CD14-positive monocyte (primary cell): Measurements from ENCODE around the gene GPC6. TPM values are rescaled to one million over a fixed set of nuclear protein-coding genes. Genes with fewer than 3 reads are reported as not detected.

ENCODE experiments used
- DNase-seq, 3 donors: peaks; one replicate each; pipeline ENCODE4 v3.0.0-alpha.2; 2011 to 2022
- H2AFZ ChIP-seq: 2 replicates; pipeline ENCODE4 v1.6.0; 2012; ENCODE audit warnings: mild to moderate bottlenecking, low read depth, low read length, inconsistent platforms; ENCODE audit not compliant: insufficient read depth, poor library complexity, severe bottlenecking
- H3K27ac ChIP-seq, 2 donors: 1 replicate in 1 of 2; 2 replicates in 1 of 2; pipeline ENCODE4 v1.5.1; 2012 to 2013; ENCODE audit warnings: low read length in 2 of 2, control low read depth in 1 of 2, inconsistent platforms in 1 of 2, low read depth in 1 of 2, mild to moderate bottlenecking in 1 of 2
- H3K27me3 ChIP-seq, 2 donors: one replicate each; pipeline versions ENCODE4 v1.6.0 to v1.6.1; 2011 to 2013; ENCODE audit warnings: low read length in 2 of 2; ENCODE audit not compliant: control insufficient read depth in 2 of 2, insufficient read depth in 2 of 2
- H3K36me3 ChIP-seq, 2 donors: replicated peaks in 1 of 2; 1 replicate in 1 of 2; 2 replicates in 1 of 2; pipeline versions ENCODE4 v1.5.1 to v1.6.1; 2012 to 2013; ENCODE audit warnings: low read length in 2 of 2, control low read depth in 1 of 2, inconsistent platforms in 1 of 2, mild to moderate bottlenecking in 1 of 2; ENCODE audit not compliant: insufficient read depth in 2 of 2, control insufficient read depth in 1 of 2
- H3K4me1 ChIP-seq, 2 donors: 1 replicate in 1 of 2; 2 replicates in 1 of 2; pipeline versions ENCODE4 v1.5.1 to v1.6.1; 2012 to 2013; ENCODE audit warnings: low read length in 2 of 2, control low read depth in 1 of 2, inconsistent platforms in 1 of 2, mild to moderate bottlenecking in 1 of 2, moderate library complexity in 1 of 2; ENCODE audit not compliant: insufficient read depth in 2 of 2, control insufficient read depth in 1 of 2
- H3K4me2 ChIP-seq: replicated peaks from 2 replicates; pipeline ENCODE3; 2012; ENCODE audit warnings: low read length, moderate library complexity, mild to moderate bottlenecking; ENCODE audit not compliant: poor library complexity, severe bottlenecking; ENCODE audit errors: extremely low read depth
- H3K4me3 ChIP-seq, 3 experiments: fragments of 200-600 bp in 1 of 3; sonication (generic) in 1 of 3; replicated peaks in 1 of 3; 1 replicate in 2 of 3; 2 replicates in 1 of 3; pipeline ENCODE4 v1.5.1; 2011 to 2013; ENCODE audit warnings: low read length in 3 of 3, mild to moderate bottlenecking in 3 of 3, control low read depth in 2 of 3, low read depth in 2 of 3, inconsistent platforms in 1 of 3, moderate library complexity in 1 of 3
- H3K79me2 ChIP-seq: 2 replicates; pipeline ENCODE4 v1.6.0; 2012; ENCODE audit warnings: mild to moderate bottlenecking, control low read depth, inconsistent platforms, low read length, moderate library complexity; ENCODE audit not compliant: insufficient read depth
- H3K9ac ChIP-seq: 2 replicates; pipeline ENCODE4 v1.6.0; 2017; ENCODE audit warnings: low read length, mild to moderate bottlenecking; ENCODE audit not compliant: insufficient read depth, poor library complexity, severe bottlenecking
- H3K9me3 ChIP-seq, 2 donors: replicated peaks in 1 of 2; 1 replicate in 1 of 2; 2 replicates in 1 of 2; pipeline versions ENCODE4 v1.5.1 to v1.6.1; 2012 to 2013; ENCODE audit warnings: low read length in 2 of 2, control low read depth in 1 of 2; ENCODE audit not compliant: control insufficient read depth in 1 of 2, insufficient read depth in 1 of 2
- H4K20me1 ChIP-seq: 2 replicates; pipeline ENCODE4 v1.6.0; 2012; ENCODE audit warnings: mild to moderate bottlenecking, low read length, control low read depth, moderate library complexity; ENCODE audit not compliant: insufficient read depth
- H3K27ac Mint-ChIP-seq, 7 donors: one replicate each; pipeline ENCODE4 v1.8.0; 2020; ENCODE audit warnings: mild to moderate bottlenecking in 7 of 7, mixed read lengths in 7 of 7, moderate library complexity in 6 of 7, inconsistent platforms in 2 of 7
- H3K27me3 Mint-ChIP-seq, 3 donors: one replicate each; pipeline ENCODE4 v1.8.0; 2021 to 2022; ENCODE audit warnings: low read depth in 3 of 3, mild to moderate bottlenecking in 3 of 3, mixed read lengths in 3 of 3, moderate library complexity in 3 of 3, inconsistent platforms in 1 of 3
- H3K36me3 Mint-ChIP-seq, 2 donors: one replicate each; pipeline ENCODE4 v1.8.0; 2020; ENCODE audit warnings: mixed read lengths in 2 of 2, inconsistent platforms in 1 of 2, mild to moderate bottlenecking in 1 of 2
- H3K4me1 Mint-ChIP-seq: one replicate; pipeline ENCODE4 v1.8.0; 2020; ENCODE audit warnings: mild to moderate bottlenecking, mixed read lengths
- H3K4me3 Mint-ChIP-seq, 2 donors: one replicate each; pipeline ENCODE4 v1.8.0; 2020; ENCODE audit warnings: mild to moderate bottlenecking in 2 of 2, mixed read lengths in 2 of 2, moderate library complexity in 1 of 2
- H3K9me3 Mint-ChIP-seq, 7 donors: one replicate each; pipeline ENCODE4 v1.8.0; 2020 to 2022; ENCODE audit warnings: mixed read lengths in 7 of 7, mild to moderate bottlenecking in 6 of 7, moderate library complexity in 6 of 7, inconsistent platforms in 2 of 7
- CTCF ChIP-seq: fragments of 200-600 bp; IDR thresholded peaks from one replicate; pipeline ENCODE4 v1.8.0; 2022; ENCODE audit warnings: antibody characterized with exemption, mild to moderate bottlenecking
- WGBS: methylation state at CpG from one replicate; pipeline ENCODE4 v1.1.5; 2013; ENCODE audit warnings: missing lambda C conversion rate; ENCODE audit not compliant: insufficient coverage; 5-methylcytosine and 5-hydroxymethylcytosine counted together
- intact Hi-C, 2 donors: fragments of 100-400 bp; cut with micrococcal nuclease; formaldehyde crosslinking; loops; one replicate each; pipeline versions ENCODE4 v1.15.0 to v1.15.1; 2023
- polyA plus RNA-seq, 3 donors: library from polyadenylated mRNA; depleted of rRNA in 1 of 3; unstranded in 2 of 3; stranded (reverse) in 1 of 3; fragments of 300-500 nt in 2 of 3; fragments of >200 nt in 1 of 3; fragmentation: Illumina TruSeq in 2 of 3; gene quantifications; 1 replicate in 2 of 3; 2 replicates in 1 of 3; pipeline ENCODE4 v1.2.3, GENCODE V29; 2012 to 2021

GPC6 gene
- polyA plus RNA-seq, 3 donors = not detected

GRCh38 chr13:94154367-94154766, 927.8 kb downstream of the GPC6 start:
- WGBS = no CpG with 5 or more reads among the region's 2 CpGs
- H3K4me3 ChIP-seq = no peak overlapping the region
- H3K36me3 Mint-ChIP-seq = no peaks in the 10 kb centered on the region
- no peak overlapping the region for H3K4me2 ChIP-seq
- H3K4me3 Mint-ChIP-seq = no peak overlapping the region
- H3K9me3 Mint-ChIP-seq = peaks cover 0 to 10% (median 5%) of the 10 kb centered on the region in 7 donors
- no peak overlapping the region for H3K27ac ChIP-seq
- H3K27me3 ChIP-seq = no peaks in the 10 kb centered on the region
- intact Hi-C loops = no loop called here
- H3K9me3 ChIP-seq = peaks cover 0 to 1% of the 10 kb centered on the region in 2 donors
- H3K27me3 Mint-ChIP-seq = no peaks in the 10 kb centered on the region
- no peaks in the 10 kb centered on the region for H4K20me1 ChIP-seq
- peaks cover 3% of the 10 kb centered on the region for H3K4me1 Mint-ChIP-seq
- H3K79me2 ChIP-seq = no peaks in the 10 kb centered on the region
- H3K27ac Mint-ChIP-seq = no peak overlapping the region
- no peaks in the 10 kb centered on the region for H3K4me1 ChIP-seq
- no peak for DNase-seq
- H2AFZ ChIP-seq = no peak overlapping the region
- H3K36me3 ChIP-seq = no peaks in the 10 kb centered on the region
- no peak for TF ChIP-seq CTCF
- H3K9ac ChIP-seq = no peak overlapping the region

- Histone ChIP-seq H3K4me1 (no peaks in the 10 kb centered on the region), H3K4me2 (no peak overlapping the region), H3K27me3 (no peaks in the 10 kb centered on the region), H3K36me3 (no peaks in the 10 kb centered on the region), H3K9ac (no peak overlapping the region), H3K9me3 (peaks cover 3 to 8% of the 10 kb centered on the region in 2 donors), H3K79me2 (no peaks in the 10 kb centered on the region), H4K20me1 (no peaks in the 10 kb centered on the region), H3K27ac (no peak overlapping the region), H2AFZ (no peak overlapping the region), H3K4me3 (no peak overlapping the region)
- peaks cover 2 to 17% (median 8%) of the 10 kb centered on the region in 7 donors for H3K9me3 Mint-ChIP-seq
- no peak overlapping the region for H3K4me3 Mint-ChIP-seq
- intact Hi-C loops = no loop called here
- WGBS = 86% methylated on average over 1 of the region's 2 CpGs
- peaks cover 0 to 3% (median 0%) of the 10 kb centered on the region in 3 donors for H3K27me3 Mint-ChIP-seq
- peaks cover 3% of the 10 kb centered on the region for H3K4me1 Mint-ChIP-seq
- no peaks in the 10 kb centered on the region for H3K36me3 Mint-ChIP-seq
- TF ChIP-seq CTCF = no peak
- no peak for DNase-seq
- H3K27ac Mint-ChIP-seq = no peak overlapping the region
Measured at GRCh38 chr13:94157705-94158218, 931.2 kb downstream of the GPC6 start.
